SK-N-SH (cell line): ENCODE results near the gene SLC6A9. TPM values are rescaled to one million over a fixed set of nuclear protein-coding genes. Genes with fewer than 3 reads are reported as not detected.

Experiments
- CTCF ChIA-PET: fragments of 300-600, 350-600 bp; formaldehyde crosslinking; extraction: SDS; loops from one replicate; lab custom pipeline; 2021; lab: Yijun Ruan, JAX
- POLR2A ChIA-PET: fragments of 350-600 bp; sonication (Branson Sonifier 250); formaldehyde crosslinking; extraction: SDS; loops from one replicate; lab custom pipeline; 2020; ENCODE audit warnings: antibody characterized with exemption, inconsistent platforms; lab: Yijun Ruan, JAX
- DNase-seq: peaks from one replicate; pipeline ENCODE4 v3.0.0; 2012
- H2AFZ ChIP-seq: fragments of 200-600 bp; sonication (generic); 2 replicates; pipeline ENCODE4 v1.8.1; 2016; ENCODE audit warnings: antibody characterized with exemption, mild to moderate bottlenecking, low read depth
- H3F3A ChIP-seq: fragments of 200-600 bp; sonication (generic); replicated peaks from 2 replicates; pipeline ENCODE3; 2016; ENCODE audit warnings: antibody characterized with exemption, mild to moderate bottlenecking; ENCODE audit not compliant: insufficient read depth
- H3K27ac ChIP-seq, 2 experiments: fragments of 200-500 bp in 1 of 2; fragments of 200-600 bp in 1 of 2; sonication (Bioruptor generic) in 1 of 2; sonication (generic), shearing (Covaris generic) in 1 of 2; 2 replicates each; pipeline versions ENCODE4 v1.5.1 to v1.6.1; 2014 to 2016; ENCODE audit warnings: low read depth in 2 of 2, inconsistent platforms in 1 of 2, low read length in 1 of 2, mild to moderate bottlenecking in 1 of 2, mixed read lengths in 1 of 2
- H3K27me3 ChIP-seq: fragments of 200-600 bp; sonication (generic), shearing (Covaris generic); 2 replicates; pipeline ENCODE4 v1.6.1; 2016; ENCODE audit warnings: mixed run types; ENCODE audit not compliant: insufficient read depth
- H3K36me3 ChIP-seq, 2 experiments: fragments of 200-500 bp in 1 of 2; fragments of 200-600 bp in 1 of 2; sonication (Bioruptor generic) in 1 of 2; sonication (generic) in 1 of 2; replicated peaks in 1 of 2; 2 replicates each; pipeline versions ENCODE3 to v1.5.1; 2014 to 2016; ENCODE audit warnings: low read length in 1 of 2, mild to moderate bottlenecking in 1 of 2; ENCODE audit not compliant: insufficient read depth in 2 of 2, control insufficient read depth in 1 of 2
- H3K4me1 ChIP-seq, 2 experiments: fragments of 200-500 bp in 1 of 2; fragments of 200-600 bp in 1 of 2; sonication (Bioruptor generic) in 1 of 2; sonication (generic), shearing (Covaris generic) in 1 of 2; 2 replicates each; pipeline versions ENCODE4 v1.5.1 to v1.6.1; 2014 to 2016; ENCODE audit warnings: low read depth in 1 of 2, low read length in 1 of 2, mixed run types in 1 of 2; ENCODE audit not compliant: insufficient read depth in 2 of 2, control insufficient read depth in 1 of 2
- H3K4me2 ChIP-seq: fragments of 200-600 bp; sonication (generic), shearing (Covaris generic); 2 replicates; pipeline ENCODE4 v1.6.1; 2017; ENCODE audit warnings: mixed run types
- H3K4me3 ChIP-seq, 2 experiments: fragments of 200-500 bp in 1 of 2; fragments of 200-600 bp in 1 of 2; sonication (Bioruptor generic) in 1 of 2; sonication (generic), shearing (Covaris generic) in 1 of 2; 2 replicates each; pipeline versions ENCODE4 v1.5.1 to v1.8.1; 2014 to 2016; ENCODE audit warnings: low read depth in 2 of 2, inconsistent platforms in 1 of 2, low read length in 1 of 2, mild to moderate bottlenecking in 1 of 2, mixed read lengths in 1 of 2, moderate library complexity in 1 of 2
- H3K79me2 ChIP-seq: fragments of 200-600 bp; sonication (generic); 2 replicates; pipeline ENCODE4 v1.8.1; 2017; ENCODE audit warnings: mild to moderate bottlenecking; ENCODE audit not compliant: insufficient read depth
- H3K9ac ChIP-seq: fragments of 200-600 bp; sonication (generic); 2 replicates; pipeline ENCODE4 v1.6.1; 2017; ENCODE audit warnings: mixed run types
- H3K9me2 ChIP-seq: fragments of 200-600 bp; sonication (generic); 2 replicates; pipeline ENCODE4 v1.6.1; 2017; ENCODE audit warnings: mixed run types
- H3K9me3 ChIP-seq: fragments of 200-600 bp; sonication (generic); 2 replicates; pipeline ENCODE4 v1.6.1; 2017; ENCODE audit warnings: mixed run types, mild to moderate bottlenecking, moderate library complexity
- H4K20me1 ChIP-seq: fragments of 200-600 bp; sonication (generic); 2 replicates; pipeline ENCODE4 v1.6.1; 2017; ENCODE audit warnings: mild to moderate bottlenecking, mixed run types; ENCODE audit not compliant: insufficient read depth
- GABPA ChIP-seq: IDR thresholded peaks from 2 replicates; pipeline ENCODE4 v1.4.0; 2012; ENCODE audit warnings: low read depth, mild to moderate bottlenecking
- GATA2 ChIP-seq: sonication (generic); formaldehyde crosslinking; IDR thresholded peaks from 2 replicates; pipeline ENCODE4 v1.5.0; 2020; ENCODE audit warnings: mild to moderate bottlenecking, missing genetic modification reagents
- MXI1 ChIP-seq: IDR thresholded peaks from 2 replicates; pipeline ENCODE4 v1.6.1; 2012; ENCODE audit warnings: mild to moderate bottlenecking, low read depth, low read length, improper control_type of control experiment
- NRF1 ChIP-seq: IDR thresholded peaks from 2 replicates; pipeline ENCODE4 v1.6.1; 2012; ENCODE audit warnings: low read depth, mild to moderate bottlenecking, low read length
- RAD21 ChIP-seq: IDR thresholded peaks from 2 replicates; pipeline ENCODE4 v1.6.1; 2012; ENCODE audit warnings: mild to moderate bottlenecking, low read length
- REST ChIP-seq: IDR thresholded peaks from 2 replicates; pipeline ENCODE4 v1.6.1; 2012; ENCODE audit warnings: mild to moderate bottlenecking, low read depth, low read length, moderate library complexity
- SIN3A ChIP-seq: IDR thresholded peaks from 2 replicates; pipeline ENCODE4 v1.6.1; 2012; ENCODE audit warnings: low read depth, mild to moderate bottlenecking, low read length, moderate library complexity, borderline replicate concordance
- TAF1 ChIP-seq: IDR thresholded peaks from 2 replicates; pipeline ENCODE4 v1.6.1; 2012; ENCODE audit warnings: low read depth, mild to moderate bottlenecking, low read length, moderate library complexity, borderline replicate concordance
- USF2 ChIP-seq: fragments of 150-350 bp; IDR thresholded peaks from 2 replicates; pipeline ENCODE4 v1.6.1; 2017; ENCODE audit warnings: antibody characterized with exemption, low read length, low read depth, borderline replicate concordance
- WGBS: methylation state at CpG from one replicate; pipeline ENCODE4 v1.1.6; 2017; ENCODE audit warnings: low lambda C conversion rate; 5-methylcytosine and 5-hydroxymethylcytosine counted together
- polyA plus RNA-seq, 3 experiments: library from polyadenylated mRNA; depleted of rRNA; stranded (reverse); fragments of >200 nt; gene quantifications; 2 replicates each; pipeline ENCODE4 v1.2.3, GENCODE V29; 2012
- TF ChIP-seq, protein P1 (sequence below): IDR thresholded peaks from 2 replicates; pipeline ENCODE4 v1.4.0; 2012; ENCODE audit warnings: low read depth, borderline replicate concordance
- TF ChIP-seq, protein P2 (sequence below): IDR thresholded peaks from 2 replicates; pipeline ENCODE4 v1.4.0; 2012; ENCODE audit warnings: low read depth
- TF ChIP-seq, protein P3 (sequence below): IDR thresholded peaks from 2 replicates; pipeline ENCODE4; 2012

SLC6A9 gene
- polyA plus RNA-seq, 1 of the 3 experiments (the other 2 are of a cell fraction): 3.9 TPM

DNA sequence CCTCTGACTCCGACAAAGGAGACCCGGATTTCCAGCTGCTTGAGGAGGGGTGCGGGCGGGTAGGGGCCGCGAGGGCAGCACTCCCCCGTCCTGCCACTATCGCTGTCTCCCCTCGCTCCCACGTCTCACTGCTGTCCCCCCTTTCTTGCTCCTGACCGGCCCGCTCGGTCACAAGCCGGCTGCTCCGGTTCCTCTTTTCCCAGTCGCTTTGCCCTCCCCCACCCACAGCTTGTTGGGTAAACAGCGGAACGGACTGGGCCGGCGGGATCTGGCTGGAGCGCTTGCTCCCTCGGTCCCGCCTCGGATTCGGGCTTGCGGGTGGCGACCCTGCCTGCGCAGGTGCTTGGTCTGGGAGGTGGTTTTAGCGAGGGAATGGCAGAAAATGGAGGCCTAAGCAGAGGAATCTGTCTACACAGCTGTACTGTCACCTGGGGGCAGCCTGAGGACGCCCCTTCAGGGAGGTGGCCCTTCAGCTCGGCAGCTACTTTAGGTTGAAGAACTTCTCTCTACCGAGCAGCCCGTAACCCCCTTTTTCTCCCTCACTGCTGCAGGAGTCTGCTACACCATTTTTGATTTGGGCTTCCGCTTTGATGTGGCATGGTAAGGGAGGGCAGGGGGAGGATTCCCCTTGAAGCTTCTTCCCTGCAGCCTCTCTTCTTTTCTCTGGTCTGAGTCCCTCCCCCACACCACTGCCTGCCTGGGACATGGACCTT lies 55.9 kb downstream of the SLC6A9 start:
- peak overlapping the region; percentile 84 for H3K9ac ChIP-seq
- CTCF ChIA-PET: interaction anchor here (1.2 to 2.7 kb wide), 11 partner anchors 16 to 446 kb away, joined by 3 to 15 read pairs (median 5); partner anchors contain the start of gene CCDC24
- H3K36me3 ChIP-seq: peaks cover 16 to 47% of the 10 kb centered on the region in 2 experiments
- no peak for DNase-seq
- no peaks in the 10 kb centered on the region for H3K9me3 ChIP-seq
- H3K79me2 ChIP-seq: peaks cover 61% of the 10 kb centered on the region
- H2AFZ ChIP-seq: peak overlapping the region; percentile 77; the same call in 1 of the 2 replicates
- H3F3A ChIP-seq: peaks cover 9% of the 10 kb centered on the region
- peak overlapping the region; percentile 98 for H3K4me2 ChIP-seq
- peaks cover 8 to 53% of the 10 kb centered on the region in 2 experiments; a peak in 1 of 4 replicates for H3K4me1 ChIP-seq
- peaks cover 11% of the 10 kb centered on the region for H4K20me1 ChIP-seq
- POLR2A ChIA-PET: interaction anchor here (0.6 to 1.8 kb wide), 8 partner anchors 13 to 825 kb away, joined by 3 to 5 read pairs (median 3); partner anchors contain the start of genes CCDC24 and PLK3
- TF ChIP-seq, protein P1, sequence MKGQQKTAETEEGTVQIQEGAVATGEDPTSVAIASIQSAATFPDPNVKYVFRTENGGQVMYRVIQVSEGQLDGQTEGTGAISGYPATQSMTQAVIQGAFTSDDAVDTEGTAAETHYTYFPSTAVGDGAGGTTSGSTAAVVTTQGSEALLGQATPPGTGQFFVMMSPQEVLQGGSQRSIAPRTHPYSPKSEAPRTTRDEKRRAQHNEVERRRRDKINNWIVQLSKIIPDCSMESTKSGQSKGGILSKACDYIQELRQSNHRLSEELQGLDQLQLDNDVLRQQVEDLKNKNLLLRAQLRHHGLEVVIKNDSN: no peak
- TF ChIP-seq, protein P2, sequence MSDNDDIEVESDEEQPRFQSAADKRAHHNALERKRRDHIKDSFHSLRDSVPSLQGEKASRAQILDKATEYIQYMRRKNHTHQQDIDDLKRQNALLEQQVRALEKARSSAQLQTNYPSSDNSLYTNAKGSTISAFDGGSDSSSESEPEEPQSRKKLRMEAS: no peak
- TF ChIP-seq RAD21 (no peak), GABPA (no peak)
- TF ChIP-seq, all 33 proteins: peak for 0
- 3% methylated on average over 29 of the region's 34 CpGs for WGBS
- peak overlapping the region; percentile 66 to 87; a peak in 3 of 4 replicates for H3K27ac ChIP-seq
- peak overlapping the region; percentile 83 to 91 for H3K4me3 ChIP-seq
- H3K9me2 ChIP-seq: no peaks in the 10 kb centered on the region
- H3K27me3 ChIP-seq: no peaks in the 10 kb centered on the region

DNA sequence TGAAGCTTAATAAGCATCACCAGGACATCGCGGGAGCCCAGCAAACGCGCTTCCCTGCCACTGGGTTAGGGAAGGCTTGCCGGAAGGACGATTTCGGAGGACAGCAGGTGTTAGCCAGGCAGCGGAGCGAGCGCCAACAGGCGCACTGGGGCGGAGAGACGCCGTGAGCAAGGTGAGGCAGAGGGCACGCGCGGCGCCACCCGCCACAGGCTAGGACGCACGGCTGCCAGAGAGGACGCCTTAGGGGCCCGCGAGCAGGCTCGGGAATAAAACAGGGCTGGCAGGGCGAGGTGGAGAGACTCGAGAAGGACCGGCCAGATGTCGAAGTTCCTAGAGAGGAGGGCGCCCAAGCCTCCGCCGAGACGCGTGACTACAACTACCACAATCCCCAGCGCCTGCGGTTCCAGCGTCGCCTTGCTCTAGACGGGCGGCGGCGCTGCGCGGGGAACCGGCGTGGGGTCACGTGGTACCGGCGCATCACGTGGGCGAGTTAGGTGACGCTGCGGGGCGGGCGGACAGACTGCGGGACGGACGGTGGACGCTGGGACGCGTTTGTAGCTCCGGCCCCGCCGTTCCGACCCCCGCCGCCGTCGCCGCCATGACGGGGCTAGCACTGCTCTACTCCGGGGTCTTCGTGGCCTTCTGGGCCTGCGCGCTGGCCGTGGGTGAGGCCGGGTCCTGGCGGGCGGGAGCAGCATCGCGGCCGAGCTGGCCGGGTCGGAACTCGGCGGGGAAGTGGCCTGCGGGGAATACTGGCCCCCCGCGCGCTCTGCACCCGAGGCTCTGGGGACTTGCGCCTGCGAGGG lies 56.6 kb downstream of the SLC6A9 start, which contains the start of gene ATP6V0B:
Gene ATP6V0B, plus strand, starts transcription at position 518 of the 806 bp plus-strand sequence. Its CDS starts 81 bp downstream, at position 599.
- H3K27ac ChIP-seq: peak within 1 kb of the TSS; percentile 66 to 93; a peak in 3 of 4 replicates
- POLR2A ChIA-PET: interaction anchor here (0.6 to 1.8 kb wide), 6 partner anchors 14 to 825 kb away, joined by 3 to 5 read pairs (median 3); partner anchors contain the start of genes CCDC24 and PLK3
- CTCF ChIA-PET: interaction anchor here (1.1 to 2.7 kb wide), 11 partner anchors 16 to 445 kb away, joined by 3 to 15 read pairs (median 5); partner anchors contain the start of genes CCDC24 and IPO13
- peak within 1 kb of the TSS; percentile 98 for H3K4me2 ChIP-seq
- peak within 1 kb of the TSS; percentile 84 for H3K9ac ChIP-seq
- H3K9me2 ChIP-seq: no peaks in the 10 kb centered on the region
- H3F3A ChIP-seq: peaks cover 9% of the 10 kb centered on the region
- 0% methylated on average over 5 of the region's 93 CpGs for WGBS
- no peaks in the 10 kb centered on the region for H3K27me3 ChIP-seq
- H4K20me1 ChIP-seq: peaks cover 11% of the 10 kb centered on the region
- H3K4me3 ChIP-seq: peak within 1 kb of the TSS; percentile 83 to 91
- no peaks in the 10 kb centered on the region for H3K9me3 ChIP-seq
- peaks cover 16 to 47% of the 10 kb centered on the region in 2 experiments for H3K36me3 ChIP-seq
- H3K79me2 ChIP-seq: peaks cover 58% of the 10 kb centered on the region
- H2AFZ ChIP-seq: peak within 1 kb of the TSS; percentile 88
- H3K4me1 ChIP-seq: peaks cover 8 to 47% of the 10 kb centered on the region in 2 experiments; a peak in 1 of 4 replicates
- peak; percentile 96 for DNase-seq
- TF ChIP-seq, protein P3, sequence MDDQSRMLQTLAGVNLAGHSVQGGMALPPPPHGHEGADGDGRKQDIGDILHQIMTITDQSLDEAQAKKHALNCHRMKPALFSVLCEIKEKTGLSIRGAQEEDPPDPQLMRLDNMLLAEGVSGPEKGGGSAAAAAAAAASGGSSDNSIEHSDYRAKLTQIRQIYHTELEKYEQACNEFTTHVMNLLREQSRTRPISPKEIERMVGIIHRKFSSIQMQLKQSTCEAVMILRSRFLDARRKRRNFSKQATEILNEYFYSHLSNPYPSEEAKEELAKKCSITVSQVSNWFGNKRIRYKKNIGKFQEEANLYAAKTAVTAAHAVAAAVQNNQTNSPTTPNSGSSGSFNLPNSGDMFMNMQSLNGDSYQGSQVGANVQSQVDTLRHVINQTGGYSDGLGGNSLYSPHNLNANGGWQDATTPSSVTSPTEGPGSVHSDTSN: peak; percentile 26; the same call in 1 of the 2 replicates
- TF ChIP-seq, protein P1: peak; percentile 100
- TF ChIP-seq MXI1 (peak; percentile 64), TAF1 (peak; percentile 74; the same call in 1 of the 2 replicates), USF2 (peak; percentile 99), REST (no peak), GABPA (peak; percentile 30; the same call in 1 of the 2 replicates), GATA2 (no peak), NRF1 (peak; percentile 64), SIN3A (peak; percentile 72; the same call in 1 of the 2 replicates)
- TF ChIP-seq, protein P2: peak; percentile 85; the same call in 1 of the 2 replicates
